Hematopoietic multipotent progenitor cell (in vitro differentiated cells): Measurements from ENCODE around the gene NVL. TPM values are rescaled to one million over a fixed set of nuclear protein-coding genes. Genes with fewer than 3 reads are reported as not detected.

Source experiments
- small RNA-seq: library from RNA; depleted of rRNA; stranded (forward); fragments of <200 nt; gene quantifications from one replicate; pipeline ENCODE3, GENCODE V24; 2012
- total RNA-seq: library from RNA; depleted of rRNA; stranded (reverse); fragments of >200 nt; gene quantifications from one replicate; pipeline ENCODE4 v1.2.3, GENCODE V29; 2012

Gene NVL
- total RNA-seq, 1 donor: 10.2 TPM

Small RNA genes within 50 kb of the gene (small RNA-seq; reads per million reads assigned to genes)
- gene MIR320B2 (0.47 reads per million), gene RF00139 (not detected), gene RNU6-1008P (not detected)

Other genes with a start within 250 kb of the NVL start
- 17.0 TPM for gene FBXO28, start 216.1 kb downstream of the NVL start, total RNA-seq
- gene DEGS1, start 146.9 kb downstream of the NVL start, total RNA-seq: 25.3 TPM
- 13.5 TPM for gene CNIH4, start 26.7 kb upstream of the NVL start, total RNA-seq
- 27.7 TPM for gene WDR26, start 104.6 kb upstream of the NVL start, total RNA-seq